HG03097 (cell line): ENCODE measurements around the gene SCN4A.
"Not testable (repeated sequence)": the region's sequence is repeated elsewhere in the genome, so short reads cannot be mapped to it uniquely, and the experiment has no call there.

ENCODE experiments used
- ATAC-seq: cut with Tn5 transposase; IDR thresholded peaks from one replicate; pipeline ENCODE4 v1.9.1; 2021; ENCODE audit not compliant: unreplicated experiment, low FRiP score

The SCN4A gene

DNA sequence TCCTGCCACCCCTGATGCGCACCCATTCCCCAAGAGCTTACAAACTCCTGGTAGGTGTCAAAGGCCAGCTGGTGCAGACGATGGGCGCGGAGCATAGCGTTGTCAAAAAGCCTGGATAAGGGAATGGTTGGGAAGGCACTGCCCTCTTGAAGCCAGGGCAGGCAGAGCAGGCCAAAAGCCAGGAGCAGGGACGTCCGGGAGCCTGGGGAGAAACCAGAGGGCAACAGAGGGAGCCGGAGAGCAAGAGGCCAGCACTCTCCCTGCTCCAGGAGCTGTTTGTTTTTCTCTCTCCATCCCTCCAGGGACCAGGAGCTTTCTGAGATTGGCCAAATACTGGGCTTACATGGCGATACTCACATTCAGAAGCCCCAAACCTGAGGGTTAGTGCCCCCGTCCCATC, 54.4 kb downstream of the SCN4A start:
- ATAC-seq = no peak

GRCh38 chr17:63917646-63918045, 55.1 kb downstream of the SCN4A start:
- no peak for ATAC-seq

- not testable (repeated sequence) for ATAC-seq
Observed at GRCh38 chr17:63917206-63917605, 55.5 kb downstream of the SCN4A start.

DNA sequence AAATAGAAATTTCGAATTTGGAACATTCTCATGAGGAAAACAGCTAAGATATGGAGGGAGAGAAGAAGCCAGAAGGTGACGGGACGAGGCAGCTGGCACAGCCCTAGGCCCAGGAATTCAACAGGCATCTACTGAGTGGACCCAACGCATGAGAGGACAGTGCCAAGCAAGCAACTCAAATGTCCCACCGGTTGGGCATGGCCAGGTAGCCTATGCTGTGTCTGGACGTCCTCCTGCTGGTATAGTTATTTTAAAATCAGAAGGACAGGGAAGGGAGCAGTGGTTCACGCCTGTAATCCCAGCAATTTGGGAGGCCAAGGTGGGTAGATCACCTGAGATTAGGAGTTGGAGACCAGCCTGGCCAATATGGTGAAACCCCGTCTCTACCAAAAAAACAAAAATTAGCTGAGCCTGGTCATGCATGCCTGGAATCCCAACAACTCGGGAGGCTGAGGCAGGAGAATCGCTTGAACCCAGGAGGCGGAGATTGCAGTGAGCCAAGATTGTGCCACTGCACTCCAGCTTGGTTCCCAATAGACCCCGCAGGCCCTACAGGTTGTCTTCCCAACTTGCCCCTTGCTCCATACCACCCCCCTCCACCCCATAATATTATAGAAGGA, 56.0 kb downstream of the SCN4A start:
- no peak for ATAC-seq

GRCh38 chr17:63915753-63916152, 57.0 kb downstream of the SCN4A start:
- not testable (repeated sequence) for ATAC-seq

- ATAC-seq = no peak
Observed at GRCh38 chr17:63914471-63914870, 58.2 kb downstream of the SCN4A start.

- ATAC-seq = no peak
Observed at GRCh38 chr17:63911657-63912100, 61.0 kb downstream of the SCN4A start.

DNA sequence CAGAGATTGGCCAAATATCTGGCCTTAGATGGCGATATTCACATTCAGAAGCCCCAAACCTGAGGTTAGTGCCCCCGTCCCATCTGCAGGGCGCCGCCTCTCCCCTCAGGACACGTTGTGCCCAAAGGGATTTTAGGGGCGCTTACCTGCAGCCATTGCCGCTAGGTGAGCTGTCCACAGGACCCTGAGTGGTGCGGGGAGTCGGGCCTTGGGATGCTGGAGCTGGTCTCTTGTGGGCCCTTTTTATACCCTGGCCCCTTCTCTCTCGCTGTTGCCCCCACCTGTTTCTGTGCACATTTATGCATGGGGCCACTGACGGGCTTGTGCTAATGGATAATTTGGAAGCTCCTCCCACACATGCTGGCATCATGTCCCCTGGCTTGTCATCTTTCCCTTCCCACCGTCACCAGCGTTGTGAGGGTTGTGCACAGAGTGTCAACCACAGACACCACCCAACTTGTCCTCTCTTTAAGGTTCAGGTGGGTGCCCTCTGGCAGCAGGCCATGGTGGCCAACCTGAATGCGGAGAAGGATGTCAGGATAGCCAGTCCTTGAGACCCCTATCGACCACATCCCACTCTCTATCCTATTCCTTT, 61.6 kb downstream of the SCN4A start, which contains the start of gene CSHL1:
TSS of gene CSHL1 (minus strand) at position 218 of the 595 bp plus-strand sequence. CDS start at position 156, 62 bp downstream.
- ATAC-seq = no peak

DNA sequence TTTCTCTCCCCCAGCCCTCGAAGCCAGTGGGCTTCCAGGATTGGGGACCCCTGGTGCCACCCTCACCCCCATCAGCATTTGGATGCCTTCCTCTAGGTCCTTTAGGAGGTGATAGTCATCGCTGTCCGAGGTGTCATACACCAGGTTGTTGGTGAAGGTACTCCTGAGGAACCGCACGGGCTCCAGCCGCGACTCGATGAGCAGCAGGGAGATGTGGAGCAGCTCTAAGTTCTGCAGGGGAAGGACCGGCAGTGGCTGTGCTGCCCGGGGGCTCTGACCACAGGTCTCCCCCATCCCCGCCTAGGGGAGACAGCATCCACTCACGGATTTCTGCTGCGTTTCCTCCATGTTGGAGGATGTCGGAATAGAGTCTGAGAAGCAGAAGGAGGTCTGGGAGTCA, 62.6 kb downstream of the SCN4A start:
- no peak for ATAC-seq

- ATAC-seq = not testable (repeated sequence)
Observed at GRCh38 chr17:63909586-63909985, 63.1 kb downstream of the SCN4A start.

DNA sequence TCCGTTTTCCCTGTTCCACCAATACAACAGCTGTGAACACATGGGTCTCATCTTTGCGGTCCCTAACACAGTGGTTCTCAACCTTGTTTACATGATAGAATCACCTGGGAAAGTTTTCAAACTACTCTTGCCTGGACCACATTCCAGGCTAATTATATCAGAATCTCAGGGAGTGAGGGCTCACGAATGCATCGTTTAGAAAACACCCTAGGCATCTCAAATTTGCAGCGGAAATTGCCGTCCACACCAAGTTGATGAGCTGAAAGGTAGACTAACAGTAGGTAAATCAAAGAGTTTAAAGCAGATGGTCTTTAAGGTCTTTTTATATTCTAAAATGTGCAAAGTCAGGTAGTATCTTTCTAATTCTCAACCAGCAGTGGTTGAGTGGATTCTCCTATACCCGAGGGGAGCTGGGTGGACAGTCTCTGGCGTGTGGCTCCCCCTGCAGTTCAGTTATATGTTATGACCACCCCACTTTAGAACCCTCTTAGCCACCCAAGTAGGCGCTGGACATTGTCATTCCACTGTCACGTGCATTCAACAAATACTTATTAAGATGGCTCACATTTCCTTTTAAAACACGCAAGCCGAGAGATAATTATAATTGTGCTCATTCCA, 65.4 kb downstream of the SCN4A start:
- ATAC-seq = not testable (repeated sequence)

GRCh38 chr17:63904796-63905195, 67.9 kb downstream of the SCN4A start:
- not testable (repeated sequence) for ATAC-seq

- ATAC-seq = not testable (repeated sequence)
Observed at GRCh38 chr17:63903787-63904201, 68.9 kb downstream of the SCN4A start.

DNA sequence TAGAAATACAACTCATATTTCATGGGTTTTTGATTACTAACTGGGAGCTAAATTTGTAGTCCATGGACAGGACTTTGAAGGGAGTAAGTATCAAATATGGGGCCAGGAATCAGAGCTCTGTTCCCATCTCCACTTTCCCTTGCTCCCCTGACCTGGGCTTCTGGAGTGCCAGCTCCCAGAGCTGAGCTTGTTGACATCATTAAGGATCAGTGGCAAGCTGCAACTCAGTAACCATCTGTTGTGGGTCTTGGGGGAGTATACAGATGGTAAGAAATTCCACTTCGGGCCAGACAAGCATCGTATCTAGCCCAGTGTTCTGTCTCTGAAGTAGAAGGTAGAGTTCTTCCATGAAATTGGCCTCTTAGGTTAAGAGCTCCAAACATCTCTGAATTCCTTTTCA, 70.7 kb downstream of the SCN4A start:
- not testable (repeated sequence) for ATAC-seq

DNA sequence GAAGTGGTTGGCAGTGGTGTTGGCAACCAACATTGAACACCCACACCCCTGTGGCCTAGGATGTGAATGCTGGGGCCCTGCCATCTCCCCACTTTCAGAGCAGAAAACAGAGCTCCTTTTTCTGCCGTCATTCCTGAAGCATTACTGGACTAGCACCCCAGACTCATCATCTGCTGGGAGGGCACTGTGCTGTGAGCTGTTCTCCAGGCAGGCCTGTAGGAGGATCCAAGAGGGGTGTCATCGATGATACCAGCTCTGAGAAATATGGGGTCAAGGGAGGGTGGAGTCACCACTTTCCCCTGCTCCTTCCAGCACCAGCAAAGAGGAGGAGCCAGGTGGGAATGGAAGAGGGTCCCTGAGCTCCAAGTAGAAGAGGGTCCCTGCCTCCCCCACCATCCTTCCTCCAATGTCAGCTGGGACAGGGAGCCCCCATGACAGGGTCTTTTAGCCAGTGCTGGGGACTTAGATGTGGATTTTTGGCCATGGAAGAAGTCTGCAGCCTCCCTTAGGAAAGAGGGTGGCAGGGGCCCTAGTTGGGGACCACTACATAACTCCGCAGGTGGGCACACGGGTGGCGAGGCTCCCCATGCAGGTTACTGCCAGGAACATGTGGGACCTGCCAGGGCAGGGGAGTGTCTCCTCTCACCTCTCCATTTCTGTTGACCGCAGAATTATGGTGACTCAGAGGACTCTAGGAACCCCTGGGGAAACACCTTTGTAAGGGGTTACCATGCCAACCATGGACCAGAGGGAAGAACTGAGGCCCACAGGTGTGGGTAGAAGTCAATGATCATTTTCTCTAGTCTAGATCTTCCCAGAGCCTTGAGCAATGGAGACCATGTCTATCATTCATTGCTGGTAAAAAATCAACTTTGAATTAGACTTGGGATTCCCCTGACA, 73.6 kb downstream of the SCN4A start:
- ATAC-seq = not testable (repeated sequence)

GRCh38 chr17:63896524-63897354, 76.0 kb downstream of the SCN4A start, which contains the start of gene CSH1:
TSS of gene CSH1 (minus strand) at chr17:63896574. CDS start at chr17:63896511, 63 bp downstream.
- not testable (repeated sequence) for ATAC-seq

- not testable (repeated sequence) for ATAC-seq
Observed at GRCh38 chr17:63894821-63895220, 77.9 kb downstream of the SCN4A start.

DNA sequence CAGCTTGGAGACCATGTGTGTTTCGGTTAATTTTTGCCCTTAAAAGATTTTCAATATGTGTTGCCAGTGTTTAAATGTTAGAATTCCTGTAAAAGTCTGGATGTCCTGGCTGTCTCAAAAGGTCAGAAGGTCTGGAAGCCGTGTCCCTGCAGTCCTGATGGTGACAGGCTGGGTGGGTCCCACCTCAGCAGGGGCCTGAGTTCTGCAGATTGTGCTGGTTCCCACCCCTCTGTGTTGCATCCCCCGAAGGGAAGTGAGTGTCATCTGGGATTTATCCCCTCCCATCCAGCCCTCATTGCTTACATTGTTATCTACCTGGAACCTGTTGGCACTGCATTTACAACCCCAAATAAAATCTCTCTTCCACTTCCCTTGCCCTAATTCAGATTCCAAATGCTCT, 78.7 kb downstream of the SCN4A start:
- ATAC-seq = not testable (repeated sequence)

DNA sequence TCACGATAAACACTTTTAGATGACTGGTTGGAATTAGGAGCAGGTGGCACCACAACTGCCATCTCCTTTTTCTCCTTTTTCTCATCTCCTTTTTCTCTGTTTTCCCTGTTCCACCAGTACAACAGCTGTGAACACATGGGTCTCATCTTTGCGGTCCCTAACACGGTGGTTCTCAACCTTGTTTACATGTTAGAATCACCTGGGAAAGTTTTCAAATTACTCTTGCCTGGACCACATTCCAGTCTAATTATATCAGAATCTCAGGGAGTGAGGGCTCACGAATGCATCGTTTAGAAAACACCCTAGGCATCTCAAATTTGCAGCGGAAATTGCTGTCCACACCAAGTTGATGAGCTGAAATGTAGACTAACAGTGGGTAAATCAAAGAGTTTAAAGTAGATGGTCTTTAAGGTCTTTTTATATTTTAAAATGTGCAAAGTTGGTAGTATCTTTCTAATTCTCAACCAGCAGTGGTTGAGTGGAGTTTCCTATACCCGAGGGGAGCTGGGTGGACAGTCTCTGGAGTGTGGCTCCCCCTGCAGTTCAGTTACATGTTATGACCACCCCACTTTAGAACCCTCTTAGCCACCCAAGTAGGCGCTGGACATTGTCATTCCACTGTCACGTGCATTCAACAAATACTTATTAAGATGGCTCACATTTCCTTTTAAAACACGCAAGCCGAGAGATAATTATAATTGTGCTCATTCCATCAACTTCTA, 80.2 kb downstream of the SCN4A start:
- not testable (repeated sequence) for ATAC-seq
